GM12872 (cell line): ENCODE data around the gene PTEN.

Experiments used
- TF ChIP-seq, protein P1 (sequence below): IDR thresholded peaks from 3 replicates; pipeline ENCODE4 v1.5.1; 2011; ENCODE audit warnings: low read depth, mild to moderate bottlenecking, low read length, moderate library complexity; ENCODE audit not compliant: insufficient read depth

Gene PTEN

DNA sequence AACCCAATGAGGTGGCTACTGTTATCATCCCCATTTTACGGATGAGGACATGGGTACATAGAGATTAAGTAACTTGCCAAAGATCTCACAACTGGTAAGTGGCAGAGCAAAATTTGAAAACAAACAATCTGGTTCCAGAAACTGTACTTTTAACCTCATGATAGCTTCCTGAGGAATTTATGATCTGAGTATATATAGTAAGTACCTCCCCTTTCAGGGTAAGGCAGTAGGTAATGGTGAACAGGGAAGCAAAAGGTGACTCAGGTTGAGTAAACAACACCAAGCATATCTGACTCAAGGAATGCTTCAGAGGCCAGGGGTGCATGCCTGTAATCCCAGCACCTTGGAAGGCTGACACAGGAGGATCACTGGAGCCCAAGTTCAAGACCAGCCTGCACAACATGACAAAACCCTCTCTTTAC, 21.2 kb upstream of the PTEN start:
- TF ChIP-seq, protein P1, sequence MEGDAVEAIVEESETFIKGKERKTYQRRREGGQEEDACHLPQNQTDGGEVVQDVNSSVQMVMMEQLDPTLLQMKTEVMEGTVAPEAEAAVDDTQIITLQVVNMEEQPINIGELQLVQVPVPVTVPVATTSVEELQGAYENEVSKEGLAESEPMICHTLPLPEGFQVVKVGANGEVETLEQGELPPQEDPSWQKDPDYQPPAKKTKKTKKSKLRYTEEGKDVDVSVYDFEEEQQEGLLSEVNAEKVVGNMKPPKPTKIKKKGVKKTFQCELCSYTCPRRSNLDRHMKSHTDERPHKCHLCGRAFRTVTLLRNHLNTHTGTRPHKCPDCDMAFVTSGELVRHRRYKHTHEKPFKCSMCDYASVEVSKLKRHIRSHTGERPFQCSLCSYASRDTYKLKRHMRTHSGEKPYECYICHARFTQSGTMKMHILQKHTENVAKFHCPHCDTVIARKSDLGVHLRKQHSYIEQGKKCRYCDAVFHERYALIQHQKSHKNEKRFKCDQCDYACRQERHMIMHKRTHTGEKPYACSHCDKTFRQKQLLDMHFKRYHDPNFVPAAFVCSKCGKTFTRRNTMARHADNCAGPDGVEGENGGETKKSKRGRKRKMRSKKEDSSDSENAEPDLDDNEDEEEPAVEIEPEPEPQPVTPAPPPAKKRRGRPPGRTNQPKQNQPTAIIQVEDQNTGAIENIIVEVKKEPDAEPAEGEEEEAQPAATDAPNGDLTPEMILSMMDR = no peak

DNA sequence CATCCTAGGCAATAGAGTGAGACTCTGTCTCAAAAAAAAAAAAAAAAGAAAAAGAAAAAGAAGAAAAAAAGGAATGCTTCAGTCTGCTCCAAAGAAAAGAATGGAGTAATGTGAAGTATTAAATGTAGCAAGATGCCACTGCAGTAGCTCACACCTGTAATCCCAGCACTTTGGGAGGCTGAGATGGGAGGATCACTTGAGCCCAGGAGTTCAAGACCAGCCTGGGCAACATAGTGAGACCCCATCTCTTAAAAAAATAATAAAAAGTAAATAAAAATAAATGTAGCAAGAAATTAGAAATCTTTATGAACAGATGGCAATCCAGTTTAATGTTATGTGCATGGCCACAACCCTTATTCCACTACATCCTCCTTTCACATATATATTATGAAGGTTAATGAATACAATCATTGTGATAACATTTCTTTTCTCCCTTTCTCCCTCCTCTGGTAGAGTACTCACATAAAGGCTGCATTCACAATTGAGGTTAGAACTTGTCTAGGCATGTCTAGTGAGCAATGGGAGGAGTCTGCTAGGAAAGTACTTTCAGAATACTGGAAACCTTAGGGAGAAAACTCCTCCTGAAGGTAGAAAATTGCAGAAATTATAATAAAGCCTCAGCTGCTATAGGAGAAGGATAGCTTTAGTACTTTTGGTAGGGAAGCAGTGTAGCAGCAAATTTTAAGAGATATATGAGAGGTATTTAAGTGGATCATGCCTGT, 20.5 kb upstream of the PTEN start:
- TF ChIP-seq, protein P1 = no peak

DNA sequence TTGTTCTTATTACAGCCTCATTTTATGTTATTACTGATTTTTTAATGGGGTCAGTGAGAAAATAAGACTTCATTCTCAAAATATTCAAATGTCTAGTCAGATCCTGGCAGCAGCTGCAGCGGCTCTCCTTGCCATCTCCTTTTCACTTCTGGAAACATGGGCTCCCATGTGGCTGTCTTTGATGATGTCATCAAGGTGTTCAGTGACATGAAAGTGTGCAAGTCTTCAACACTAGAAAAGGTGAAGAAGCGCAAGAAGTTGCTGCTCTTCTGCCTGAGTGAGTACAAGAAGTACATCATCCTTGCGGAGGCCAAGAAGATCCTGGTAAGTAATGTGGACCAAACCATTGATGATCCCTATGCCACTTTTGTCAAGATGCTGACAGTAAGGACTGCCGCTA, 19.7 kb upstream of the PTEN start:
- TF ChIP-seq, protein P1 = no peak

DNA sequence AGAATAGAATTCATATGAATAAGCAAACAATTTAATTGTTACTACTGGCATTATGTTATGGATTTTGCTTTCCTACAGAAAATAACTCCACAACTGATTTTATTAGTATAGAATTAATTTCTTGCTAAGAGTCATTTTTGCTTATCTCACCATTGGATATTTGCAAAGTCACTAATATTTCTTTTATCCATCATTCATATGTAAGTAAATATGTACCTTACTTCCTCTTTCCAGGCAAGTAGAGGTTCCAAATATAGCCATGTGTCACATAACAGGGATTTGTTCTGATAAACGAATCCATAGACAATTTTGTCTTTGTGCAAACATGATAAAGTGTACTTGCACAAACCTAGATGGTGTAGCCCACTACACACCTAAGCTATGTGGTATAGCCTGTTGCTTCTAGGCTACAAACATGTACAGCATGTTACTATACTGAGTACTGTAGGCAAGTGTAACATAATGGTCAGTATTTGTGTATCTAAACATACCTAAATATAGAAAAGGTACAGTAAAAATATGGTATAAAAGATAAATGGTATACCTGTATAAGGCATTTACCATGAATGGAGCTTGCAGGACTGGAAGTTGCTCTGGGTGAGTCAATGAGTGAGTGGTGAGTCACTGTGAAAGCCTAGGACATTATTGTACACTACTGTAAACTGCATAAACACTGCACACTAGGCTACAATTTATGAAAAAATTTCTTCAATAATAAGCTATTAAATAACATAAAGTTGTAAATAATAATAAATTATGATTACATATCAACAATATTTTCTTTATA, 18.4 kb upstream of the PTEN start:
- TF ChIP-seq, protein P1 = no peak

DNA sequence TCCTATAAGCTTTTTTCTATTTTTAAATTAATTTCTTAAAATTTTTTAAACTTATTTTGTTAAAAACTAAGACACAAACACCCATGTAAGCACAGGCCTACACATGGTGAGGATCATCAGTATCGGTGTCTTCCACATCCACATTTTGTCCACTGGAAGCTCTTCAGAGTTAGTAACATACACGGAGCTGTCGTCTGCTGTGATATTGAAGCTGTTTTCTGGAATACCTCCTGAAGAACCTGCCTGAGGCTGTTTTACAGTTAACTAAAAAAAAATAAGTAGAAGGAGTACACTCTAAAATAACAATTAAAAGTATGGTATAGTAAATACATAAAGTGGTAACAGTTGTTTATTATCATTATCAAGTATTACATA, 17.8 kb upstream of the PTEN start:
- TF ChIP-seq, protein P1 = no peak

DNA sequence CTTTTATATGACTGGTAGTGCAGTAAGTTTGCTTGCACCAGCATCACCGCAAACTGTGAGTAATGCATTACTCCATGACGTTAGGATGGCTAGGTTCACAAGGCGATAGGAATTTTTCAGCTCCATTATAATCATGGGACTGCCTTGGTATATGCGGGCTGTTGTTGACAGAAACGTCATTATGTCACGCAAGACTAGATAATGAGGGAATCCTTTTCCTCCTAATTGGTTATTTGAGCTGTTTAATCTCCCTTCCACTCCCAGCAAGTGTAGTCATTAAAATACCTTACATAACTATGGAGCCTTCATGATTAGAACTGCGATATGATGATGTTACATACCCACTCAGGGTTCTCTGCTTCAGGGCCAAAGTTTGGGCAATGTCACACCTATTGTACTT, 17.4 kb upstream of the PTEN start:
- TF ChIP-seq, protein P1 = no peak

DNA sequence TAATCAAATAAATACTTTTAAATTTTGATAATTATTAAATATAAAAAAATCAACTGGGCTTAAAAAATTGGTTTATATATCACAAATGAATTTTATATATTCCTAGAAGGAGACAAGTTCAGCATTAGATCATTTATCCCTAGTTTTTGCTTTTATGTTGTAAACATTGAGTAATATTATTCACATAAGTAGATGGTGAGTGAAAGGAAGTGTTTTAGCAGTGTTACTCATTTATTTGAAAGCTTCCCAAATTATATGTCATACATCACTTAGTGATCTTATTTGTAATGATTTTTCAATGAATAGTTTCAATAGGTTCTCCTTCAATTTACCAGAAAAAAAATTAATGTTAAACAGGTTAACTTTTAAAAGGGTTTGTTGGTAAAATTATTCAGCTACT, 15.9 kb upstream of the PTEN start:
- TF ChIP-seq, protein P1 = no peak
